Activated CD4-positive, alpha-beta memory T cell treated with anti-CD3 and anti-CD28 coated beads, Interleukin-2, amount 10 ng/mL, durations not matched to agents 7 days and 5 days (primary cell): ENCODE measurements around the gene CLEC5A. TPM values are rescaled to one million over a fixed set of nuclear protein-coding genes. Genes with fewer than 3 reads are reported as not detected.

Experiments
- CTCF ChIA-PET: fragments of 350-600 bp; sonication (Branson Sonifier 250); formaldehyde crosslinking; loops from one replicate; lab custom pipeline; 2021; ENCODE audit warnings: antibody characterized with exemption, inconsistent platforms; lab: Charles Lee
- POLR2A ChIA-PET: fragments of 350-600 bp; sonication (Branson Sonifier 250); formaldehyde crosslinking; loops from one replicate; lab custom pipeline; 2021; ENCODE audit warnings: antibody characterized with exemption; lab: Charles Lee
- DNase-seq: peaks from one replicate; pipeline ENCODE4 v3.0.0-alpha.2; 2020
- H3K27ac Mint-ChIP-seq: one replicate; pipeline ENCODE4 v1.8.0; 2021; ENCODE audit warnings: mild to moderate bottlenecking, mixed read lengths
- H3K27me3 Mint-ChIP-seq: one replicate; pipeline ENCODE4 v1.8.0; 2021; ENCODE audit warnings: mixed read lengths
- H3K36me3 Mint-ChIP-seq: one replicate; pipeline ENCODE4 v1.8.0; 2021; ENCODE audit warnings: low read depth, mixed read lengths
- H3K4me1 Mint-ChIP-seq: one replicate; pipeline ENCODE4 v1.8.0; 2021; ENCODE audit warnings: mixed read lengths
- H3K4me3 Mint-ChIP-seq: one replicate; pipeline ENCODE4 v1.8.0; 2021; ENCODE audit warnings: mild to moderate bottlenecking, mixed read lengths
- H3K9me3 Mint-ChIP-seq: one replicate; pipeline ENCODE4 v1.8.0; 2021; ENCODE audit warnings: mixed read lengths
- total RNA-seq, 2 experiments: library from RNA; stranded (reverse); gene quantifications; one replicate each; pipeline ENCODE4 v1.2.3, GENCODE V29; 2021

Gene CLEC5A
- total RNA-seq, 2 experiments from 2014 or later: not detected

DNA sequence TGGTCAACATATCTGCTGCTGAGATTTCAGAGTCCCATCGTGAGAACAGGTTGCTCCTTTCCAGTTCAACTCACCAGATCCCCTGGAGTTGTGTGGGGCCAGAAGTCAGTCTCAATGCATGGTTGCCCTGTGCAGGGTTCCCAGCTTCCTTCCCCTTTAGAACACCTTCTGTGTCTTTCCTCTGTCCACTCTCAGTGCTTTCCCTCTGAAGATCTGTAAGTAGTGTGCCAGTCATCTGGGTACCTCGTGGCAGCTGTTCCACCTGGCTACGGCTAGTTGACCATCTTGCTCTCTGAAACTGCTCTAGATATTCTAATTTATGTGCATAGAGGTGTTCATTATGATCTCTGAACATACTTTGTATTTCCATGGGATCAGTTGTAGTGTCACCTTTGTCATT is 69.4 kb downstream of the CLEC5A start:
- H3K9me3 Mint-ChIP-seq: peaks cover 2% of the 10 kb centered on the region
- H3K27ac Mint-ChIP-seq: no peak overlapping the region
- no peaks in the 10 kb centered on the region for H3K36me3 Mint-ChIP-seq
- ChIA-PET POLR2A (no interaction called here), CTCF (no interaction called here)
- no peak for DNase-seq
- no peaks in the 10 kb centered on the region for H3K4me1 Mint-ChIP-seq
- H3K27me3 Mint-ChIP-seq: no peaks in the 10 kb centered on the region
- no peak overlapping the region for H3K4me3 Mint-ChIP-seq

Other genes starting within 250 kb of the CLEC5A start
- 10 to 100 TPM; 24.5 to 24.9 TPM for gene DENND11, start 244.8 kb downstream of the CLEC5A start, total RNA-seq
- gene WEE2, start 238.6 kb downstream of the CLEC5A start, total RNA-seq: not detected
- 100 to 1,000 TPM; 124 to 125 TPM for gene SSBP1, start 208.6 kb downstream of the CLEC5A start, total RNA-seq
- gene TAS2R3, start 182.9 kb downstream of the CLEC5A start, total RNA-seq: 1 to 10 TPM in 1 of 2 experiments, under 1 TPM in 1; 0.73 to 1.5 TPM
- gene TAS2R4, start 170.3 kb downstream of the CLEC5A start, total RNA-seq: under 1 TPM; 0.65 to 0.73 TPM
- 1 to 10 TPM in 1 of 2 experiments, under 1 TPM in 1; 0.91 to 1.5 TPM for gene TAS2R5, start 156.8 kb downstream of the CLEC5A start, total RNA-seq
- not detected for gene PRSS37, start 105.5 kb downstream of the CLEC5A start, total RNA-seq
- gene OR9A4, start 30.6 kb downstream of the CLEC5A start, total RNA-seq: not detected
- gene TAS2R38, start 26.8 kb upstream of the CLEC5A start, total RNA-seq: not detected
- under 1 TPM in 1 of 2 experiments, not detected in 1; 0.18 TPM for gene MGAM, start 48.9 kb upstream of the CLEC5A start, total RNA-seq
- not detected for gene MGAM2, start 164.7 kb upstream of the CLEC5A start, total RNA-seq